ENCODE measurements around the gene PRPF4.

PRPF4 gene

DNA sequence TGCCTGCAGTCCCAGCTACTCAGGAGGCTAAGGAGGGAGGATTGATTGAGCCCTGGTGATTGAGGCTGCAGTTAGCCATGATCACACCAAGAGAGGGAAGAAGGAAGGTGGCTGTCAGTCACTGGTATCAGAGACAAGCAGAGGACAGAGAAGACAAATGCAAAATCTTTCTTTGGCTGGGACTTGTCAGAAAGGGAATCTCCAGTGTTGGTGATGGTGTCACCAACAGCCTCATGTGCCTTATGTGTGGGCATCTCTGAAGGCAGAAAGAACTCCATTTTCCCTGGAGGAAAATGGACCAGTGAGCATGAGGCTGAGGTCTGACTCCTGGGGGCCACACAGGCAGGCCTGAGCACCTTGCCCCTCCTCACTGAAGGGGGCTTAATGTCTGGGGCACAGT is 39.8 kb downstream of the PRPF4 start:
- Histone ChIP-seq H3K9ac (no peak overlapping the region), H3K4me2 (ENCODE audit: low read length) (no peak overlapping the region), H3K79me2 (no peaks in the 10 kb centered on the region), H3K4me3 (ENCODE audit: low read depth, low read length) (no peak overlapping the region), H3K9me3 (ENCODE audit: control insufficient read depth, low read length) (no peaks in the 10 kb centered on the region), H3K4me1 (peaks cover 27% of the 10 kb centered on the region), H3K27ac (no peak overlapping the region), H3K27me3 (ENCODE audit: control insufficient read depth, insufficient read depth, low read length) (no peaks in the 10 kb centered on the region), H3K36me3 (ENCODE audit: control insufficient read depth, insufficient read depth, low read length) (no peaks in the 10 kb centered on the region), H2AFZ (no peak overlapping the region)
- TF ChIP-seq, protein P1, sequence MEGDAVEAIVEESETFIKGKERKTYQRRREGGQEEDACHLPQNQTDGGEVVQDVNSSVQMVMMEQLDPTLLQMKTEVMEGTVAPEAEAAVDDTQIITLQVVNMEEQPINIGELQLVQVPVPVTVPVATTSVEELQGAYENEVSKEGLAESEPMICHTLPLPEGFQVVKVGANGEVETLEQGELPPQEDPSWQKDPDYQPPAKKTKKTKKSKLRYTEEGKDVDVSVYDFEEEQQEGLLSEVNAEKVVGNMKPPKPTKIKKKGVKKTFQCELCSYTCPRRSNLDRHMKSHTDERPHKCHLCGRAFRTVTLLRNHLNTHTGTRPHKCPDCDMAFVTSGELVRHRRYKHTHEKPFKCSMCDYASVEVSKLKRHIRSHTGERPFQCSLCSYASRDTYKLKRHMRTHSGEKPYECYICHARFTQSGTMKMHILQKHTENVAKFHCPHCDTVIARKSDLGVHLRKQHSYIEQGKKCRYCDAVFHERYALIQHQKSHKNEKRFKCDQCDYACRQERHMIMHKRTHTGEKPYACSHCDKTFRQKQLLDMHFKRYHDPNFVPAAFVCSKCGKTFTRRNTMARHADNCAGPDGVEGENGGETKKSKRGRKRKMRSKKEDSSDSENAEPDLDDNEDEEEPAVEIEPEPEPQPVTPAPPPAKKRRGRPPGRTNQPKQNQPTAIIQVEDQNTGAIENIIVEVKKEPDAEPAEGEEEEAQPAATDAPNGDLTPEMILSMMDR (IDR thresholded peaks at IDR 0.05): no peak

DNA sequence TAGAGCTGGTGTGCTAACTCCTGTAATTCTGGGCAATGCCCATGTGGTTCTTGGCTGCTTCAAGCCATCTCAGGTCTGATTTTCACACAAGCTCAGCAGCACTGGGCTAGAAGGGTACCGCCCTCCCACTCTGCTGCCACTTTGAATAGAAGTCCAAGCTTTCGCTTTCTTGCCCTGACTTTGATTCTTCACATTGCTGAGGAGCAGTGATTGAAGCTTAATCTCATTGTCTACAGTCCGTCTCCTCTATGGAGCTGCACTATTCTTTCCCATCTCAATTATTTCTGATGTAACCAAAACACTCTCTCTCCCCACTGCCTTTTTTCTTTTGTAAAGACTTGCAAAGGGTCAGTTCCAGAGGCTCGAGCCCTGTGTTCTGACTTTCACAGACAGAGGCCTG is 40.6 kb downstream of the PRPF4 start:
- Histone ChIP-seq H3K4me3 (ENCODE audit: low read depth, low read length) (no peak overlapping the region), H3K36me3 (ENCODE audit: control insufficient read depth, insufficient read depth, low read length) (no peaks in the 10 kb centered on the region), H3K27me3 (ENCODE audit: control insufficient read depth, insufficient read depth, low read length) (no peaks in the 10 kb centered on the region), H3K79me2 (no peaks in the 10 kb centered on the region), H3K9me3 (ENCODE audit: control insufficient read depth, low read length) (no peaks in the 10 kb centered on the region), H3K9ac (no peak overlapping the region), H3K4me1 (peaks cover 29% of the 10 kb centered on the region), H3K27ac (no peak overlapping the region), H3K4me2 (ENCODE audit: low read length) (no peak overlapping the region), H2AFZ (no peak overlapping the region)
- TF ChIP-seq, protein P1 (IDR thresholded peaks at IDR 0.05): no peak

DNA sequence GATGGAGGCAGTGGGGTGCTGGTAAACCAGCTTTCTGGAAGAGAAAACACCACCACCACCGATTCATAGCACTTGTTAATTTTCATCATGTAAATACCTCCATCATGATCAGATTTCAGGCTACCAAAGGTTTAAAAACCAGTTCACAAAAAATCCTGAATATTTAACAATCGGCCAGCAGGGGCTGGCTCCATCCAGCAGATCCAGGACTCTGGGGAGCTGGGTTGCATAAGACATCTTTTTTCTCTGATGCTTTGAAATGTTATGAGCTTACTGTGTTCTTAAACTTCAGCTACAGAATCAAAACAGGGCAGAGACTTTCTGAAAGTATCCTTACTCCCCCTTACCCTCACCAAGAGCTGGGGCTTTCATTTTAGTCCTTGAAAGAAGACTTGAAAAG is 42.3 kb downstream of the PRPF4 start:
- H3K27ac ChIP-seq: no peak overlapping the region
- H3K4me1 ChIP-seq: peaks cover 40% of the 10 kb centered on the region
- no peak overlapping the region for H3K4me3 ChIP-seq (ENCODE audit: low read depth, low read length)
- no peaks in the 10 kb centered on the region for H3K27me3 ChIP-seq (ENCODE audit: control insufficient read depth, insufficient read depth, low read length)
- H3K4me2 ChIP-seq (ENCODE audit: low read length): no peak overlapping the region
- H3K36me3 ChIP-seq (ENCODE audit: control insufficient read depth, insufficient read depth, low read length): no peaks in the 10 kb centered on the region
- no peak overlapping the region for H3K9ac ChIP-seq
- H3K79me2 ChIP-seq: no peaks in the 10 kb centered on the region
- no peaks in the 10 kb centered on the region for H3K9me3 ChIP-seq (ENCODE audit: control insufficient read depth, low read length)
- H2AFZ ChIP-seq: no peak overlapping the region
- TF ChIP-seq, protein P1 (IDR thresholded peaks at IDR 0.05): peak; percentile 23

DNA sequence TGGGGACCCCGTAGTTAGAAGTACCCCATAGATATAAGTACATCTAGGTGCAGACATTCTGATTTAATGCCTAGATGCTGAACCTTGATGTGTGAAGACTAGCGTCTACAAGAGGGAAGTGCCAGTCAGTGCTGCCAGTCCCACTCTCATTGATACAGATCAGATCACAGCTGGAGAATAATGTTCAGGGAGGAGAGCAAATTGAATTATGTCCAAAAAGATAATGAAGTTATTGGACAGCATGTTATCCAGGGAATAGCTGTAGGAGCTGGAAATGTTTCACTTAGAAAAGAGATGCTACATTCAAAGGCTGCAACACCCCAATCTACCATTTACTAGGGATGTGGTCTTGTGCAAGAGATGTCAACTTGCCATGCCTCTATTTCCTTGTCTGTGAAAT is 43.6 kb downstream of the PRPF4 start:
- H3K4me2 ChIP-seq (ENCODE audit: low read length): no peak overlapping the region
- H3K79me2 ChIP-seq: no peaks in the 10 kb centered on the region
- TF ChIP-seq, protein P1 (IDR thresholded peaks at IDR 0.05): no peak
- H3K27ac ChIP-seq: peak overlapping the region; percentile 25
- no peak overlapping the region for H2AFZ ChIP-seq
- no peaks in the 10 kb centered on the region for H3K9me3 ChIP-seq (ENCODE audit: control insufficient read depth, low read length)
- no peaks in the 10 kb centered on the region for H3K27me3 ChIP-seq (ENCODE audit: control insufficient read depth, insufficient read depth, low read length)
- no peak overlapping the region for H3K9ac ChIP-seq
- H3K4me1 ChIP-seq: peaks cover 40% of the 10 kb centered on the region
- H3K4me3 ChIP-seq (ENCODE audit: low read depth, low read length): no peak overlapping the region
- no peaks in the 10 kb centered on the region for H3K36me3 ChIP-seq (ENCODE audit: control insufficient read depth, insufficient read depth, low read length)

DNA sequence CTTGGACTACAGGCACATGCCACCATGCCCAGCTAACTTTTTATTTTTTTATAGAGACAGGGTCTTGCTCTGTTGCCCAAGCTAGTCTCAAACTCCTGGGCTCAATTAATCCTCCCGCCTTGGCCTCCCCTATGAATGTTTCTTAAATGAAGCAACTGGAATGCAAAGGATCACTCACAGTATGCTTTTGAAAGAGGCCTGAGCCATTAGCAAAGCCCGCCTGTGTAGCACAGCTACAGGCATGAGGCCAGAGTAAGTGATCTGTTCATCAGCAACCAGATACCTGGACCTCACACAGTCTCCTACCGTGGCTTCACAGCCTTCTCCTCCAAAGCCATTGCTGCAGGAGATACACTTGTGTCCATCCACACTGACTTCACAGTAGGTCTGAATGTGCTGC is 44.6 kb downstream of the PRPF4 start:
- no peaks in the 10 kb centered on the region for H3K27me3 ChIP-seq (ENCODE audit: control insufficient read depth, insufficient read depth, low read length)
- H3K36me3 ChIP-seq (ENCODE audit: control insufficient read depth, insufficient read depth, low read length): no peaks in the 10 kb centered on the region
- TF ChIP-seq, protein P1 (IDR thresholded peaks at IDR 0.05): no peak
- H3K27ac ChIP-seq: peak overlapping the region; percentile 75
- no peak overlapping the region for H2AFZ ChIP-seq
- H3K79me2 ChIP-seq: no peaks in the 10 kb centered on the region
- peak overlapping the region; percentile 2 for H3K4me2 ChIP-seq (ENCODE audit: low read length)
- H3K9ac ChIP-seq: no peak overlapping the region
- H3K4me1 ChIP-seq: peaks cover 40% of the 10 kb centered on the region
- H3K9me3 ChIP-seq (ENCODE audit: control insufficient read depth, low read length): no peaks in the 10 kb centered on the region
- no peak overlapping the region for H3K4me3 ChIP-seq (ENCODE audit: low read depth, low read length)
